Measurements from ENCODE around the gene TAB3. TPM values are rescaled to one million over a fixed set of nuclear protein-coding genes. Genes with fewer than 3 reads are reported as not detected.
A peak's percentile ranks its signal among the peaks of the same experiment; 100 is the strongest.

Gene TAB3
- total and polyA plus RNA-seq, 9 donors, result 8.1 to 14.9 (median 10.8) TPM

DNA sequence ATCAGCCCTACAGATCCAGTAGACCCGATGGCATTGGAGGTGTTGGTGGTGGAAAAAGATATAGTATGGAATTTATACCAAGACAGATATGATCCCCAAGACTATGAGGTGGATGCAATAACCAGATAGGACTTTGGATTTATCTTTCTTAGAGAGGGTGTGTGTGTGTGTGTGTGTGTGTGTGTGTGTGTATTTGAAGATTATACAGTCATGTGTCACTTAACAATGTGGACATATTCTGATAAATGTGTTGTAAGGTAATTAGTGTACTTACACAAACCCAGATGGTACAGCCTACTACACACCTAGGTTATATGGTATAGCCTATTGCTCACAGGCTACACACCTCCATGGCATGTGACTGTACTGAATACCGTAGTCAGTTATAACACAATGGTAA, 24.4 kb upstream of the TAB3 start:
- no peaks in the 10 kb centered on the region for H3K36me3 ChIP-seq (ENCODE audit: control insufficient read depth, insufficient read depth, low read length)
- no peaks in the 10 kb centered on the region for H3K9me3 ChIP-seq (replicated peaks; ENCODE audit: control insufficient read depth, low read depth, low read length)
- WGBS (ENCODE audit: insufficient coverage), result no CpG with 5 or more reads among the region's 2 CpGs
- no peaks in the 10 kb centered on the region for H3K27me3 ChIP-seq (ENCODE audit: control insufficient read depth, insufficient read depth, low read length)
- DNase-seq, result no peak
- no peak overlapping the region for H3K4me3 ChIP-seq (ENCODE audit: low read length)
- no peak overlapping the region for H3K27ac ChIP-seq (ENCODE audit: low read length)
- H3K4me1 ChIP-seq (ENCODE audit: control insufficient read depth, insufficient read depth, low read length), result no peaks in the 10 kb centered on the region

DNA sequence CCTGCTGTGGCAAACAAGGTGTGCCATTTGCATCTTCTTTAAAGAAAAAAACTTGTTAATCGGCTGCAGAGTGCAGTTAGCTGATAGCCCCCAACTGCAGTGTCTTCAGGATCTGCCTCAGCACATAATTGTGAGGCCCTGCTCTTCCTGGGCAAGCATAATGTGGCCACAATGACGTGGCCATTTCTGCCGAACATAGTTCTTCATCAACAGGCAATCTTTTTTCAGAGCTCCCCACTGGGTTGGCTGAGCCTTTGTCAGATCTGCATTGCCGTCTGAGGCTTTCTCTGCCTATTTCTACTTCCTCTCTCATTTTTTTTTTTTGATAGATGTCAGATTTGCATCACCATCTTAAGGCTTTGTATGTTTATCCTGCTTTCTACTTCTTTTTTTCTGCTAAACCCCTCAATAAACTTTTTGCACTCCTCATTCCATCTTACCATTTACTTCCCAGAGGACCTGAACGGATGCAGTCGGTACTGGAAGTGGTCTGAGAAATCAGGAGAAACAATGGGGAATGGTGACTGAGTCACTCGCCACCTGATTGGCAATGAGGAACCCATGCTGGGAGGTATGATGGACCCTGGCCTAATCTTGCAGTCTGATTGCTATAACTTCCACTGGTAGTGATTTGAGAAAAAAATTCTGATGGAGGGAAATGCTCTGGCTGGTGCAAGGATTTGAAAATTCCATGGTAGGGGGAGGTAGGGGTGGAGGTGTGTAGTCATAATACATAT, 21.2 kb upstream of the TAB3 start:
- no peaks in the 10 kb centered on the region for H3K4me1 ChIP-seq (ENCODE audit: control insufficient read depth, insufficient read depth, low read length)
- WGBS (ENCODE audit: insufficient coverage), result 44% methylated on average over 6 of the region's 7 CpGs
- H3K4me3 ChIP-seq (ENCODE audit: low read length), result no peak overlapping the region
- H3K27ac ChIP-seq (ENCODE audit: low read length), result no peak overlapping the region
- no peaks in the 10 kb centered on the region for H3K36me3 ChIP-seq (ENCODE audit: control insufficient read depth, insufficient read depth, low read length)
- no peaks in the 10 kb centered on the region for H3K27me3 ChIP-seq (ENCODE audit: control insufficient read depth, insufficient read depth, low read length)
- peak; percentile 5 for DNase-seq
- no peaks in the 10 kb centered on the region for H3K9me3 ChIP-seq (replicated peaks; ENCODE audit: control insufficient read depth, low read depth, low read length)

DNA sequence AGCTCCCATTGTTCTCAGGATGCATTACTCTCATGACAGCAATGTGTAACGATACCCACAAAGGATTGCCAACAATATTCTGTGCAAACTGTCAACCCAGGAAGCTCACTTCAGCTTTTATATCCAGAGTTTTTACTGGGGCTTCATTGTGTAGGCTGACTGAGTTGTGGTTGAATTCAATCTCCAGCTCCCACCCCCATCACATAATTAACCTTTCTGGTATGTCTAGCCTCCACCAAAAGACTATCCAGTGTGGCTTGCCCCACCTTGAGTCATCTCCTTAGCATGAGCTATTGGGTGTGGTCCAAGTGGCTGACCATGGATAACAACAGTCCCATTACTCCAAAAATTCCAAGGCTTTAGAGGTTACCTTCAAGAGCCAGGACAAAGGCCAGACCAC, 17.7 kb upstream of the TAB3 start:
- no CpG with 5 or more reads among the region's 1 CpG for WGBS (ENCODE audit: insufficient coverage)
- Histone ChIP-seq H3K4me1 (ENCODE audit: control insufficient read depth, insufficient read depth, low read length) (no peaks in the 10 kb centered on the region), H3K36me3 (ENCODE audit: control insufficient read depth, insufficient read depth, low read length) (no peaks in the 10 kb centered on the region), H3K9me3 (replicated peaks; ENCODE audit: control insufficient read depth, low read depth, low read length) (no peaks in the 10 kb centered on the region), H3K27me3 (ENCODE audit: control insufficient read depth, insufficient read depth, low read length) (no peaks in the 10 kb centered on the region), H3K4me3 (ENCODE audit: low read length) (no peak overlapping the region), H3K27ac (ENCODE audit: low read length) (no peak overlapping the region)
- DNase-seq, result no peak

DNA sequence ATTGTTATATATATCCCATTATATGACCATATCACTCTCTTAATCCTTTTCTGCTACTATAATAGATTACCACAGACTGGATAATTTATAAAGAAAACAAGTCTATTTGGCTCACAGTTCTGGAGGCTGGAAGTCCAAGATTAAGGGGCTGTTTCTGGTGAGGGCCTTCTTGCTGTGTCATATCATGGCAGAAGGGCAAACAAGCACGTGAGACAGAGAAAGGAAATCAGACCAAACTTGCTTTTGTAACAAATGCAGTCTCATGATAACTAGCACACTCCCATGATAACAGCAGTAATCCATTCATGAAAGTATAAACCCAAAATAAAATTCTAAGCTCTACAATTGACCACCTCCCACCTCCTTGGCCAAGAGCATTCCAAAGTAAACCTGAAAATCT, 16.3 kb upstream of the TAB3 start:
- H3K27me3 ChIP-seq (ENCODE audit: control insufficient read depth, insufficient read depth, low read length), result peaks cover 5% of the 10 kb centered on the region
- no peaks in the 10 kb centered on the region for H3K9me3 ChIP-seq (replicated peaks; ENCODE audit: control insufficient read depth, low read depth, low read length)
- H3K27ac ChIP-seq (ENCODE audit: low read length), result no peak overlapping the region
- DNase-seq, result no peak
- WGBS (ENCODE audit: insufficient coverage), result no CpG with 5 or more reads among the region's 1 CpG
- H3K4me3 ChIP-seq (ENCODE audit: low read length), result no peak overlapping the region
- no peaks in the 10 kb centered on the region for H3K36me3 ChIP-seq (ENCODE audit: control insufficient read depth, insufficient read depth, low read length)
- no peaks in the 10 kb centered on the region for H3K4me1 ChIP-seq (ENCODE audit: control insufficient read depth, insufficient read depth, low read length)

DNA sequence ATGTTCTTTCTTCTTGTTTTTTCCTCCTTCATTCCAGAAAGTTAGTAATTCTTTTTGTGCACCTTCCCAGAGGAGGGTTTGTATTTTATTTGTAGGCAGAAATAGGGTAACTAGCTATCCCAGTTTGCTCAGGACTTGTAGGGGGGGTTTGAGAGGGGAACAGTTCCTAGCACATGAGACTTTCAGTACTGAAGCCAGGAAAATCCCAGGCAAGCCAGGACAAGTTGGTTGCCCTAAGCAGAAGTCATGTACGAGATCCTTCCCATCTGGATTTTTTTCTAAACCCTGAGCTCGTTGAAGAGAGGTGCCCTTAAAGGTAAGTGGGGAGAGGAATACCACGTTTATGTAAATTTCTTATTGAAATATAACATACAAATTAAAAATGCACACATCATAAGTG, 15.6 kb upstream of the TAB3 start:
- peaks cover 5% of the 10 kb centered on the region for H3K27me3 ChIP-seq (ENCODE audit: control insufficient read depth, insufficient read depth, low read length)
- WGBS (ENCODE audit: insufficient coverage), result no CpG with 5 or more reads among the region's 3 CpGs
- no peak overlapping the region for H3K27ac ChIP-seq (ENCODE audit: low read length)
- no peaks in the 10 kb centered on the region for H3K36me3 ChIP-seq (ENCODE audit: control insufficient read depth, insufficient read depth, low read length)
- no peak for DNase-seq
- no peak overlapping the region for H3K4me3 ChIP-seq (ENCODE audit: low read length)
- H3K4me1 ChIP-seq (ENCODE audit: control insufficient read depth, insufficient read depth, low read length), result no peaks in the 10 kb centered on the region
- H3K9me3 ChIP-seq (replicated peaks; ENCODE audit: control insufficient read depth, low read depth, low read length), result no peaks in the 10 kb centered on the region

DNA sequence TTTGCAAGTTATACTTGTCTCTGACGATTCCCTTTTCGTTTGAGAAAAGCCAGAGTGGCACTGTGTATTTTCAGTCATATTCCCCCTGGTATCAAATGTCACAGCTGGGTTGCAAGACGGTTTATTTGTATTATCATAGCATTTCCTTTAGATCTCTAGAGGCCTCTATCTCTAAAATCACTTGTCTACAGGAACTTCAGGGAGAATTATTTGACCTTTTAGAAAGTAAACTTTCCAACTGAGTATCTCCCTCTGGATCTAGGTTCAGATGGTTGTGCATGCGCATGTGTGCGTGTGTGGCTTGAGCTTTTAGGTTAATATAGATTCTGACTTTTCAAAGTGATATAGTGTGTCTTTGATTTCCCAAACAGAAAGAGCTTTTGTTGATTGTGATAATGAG, 15.1 kb upstream of the TAB3 start:
- H3K4me3 ChIP-seq (ENCODE audit: low read length), result no peak overlapping the region
- DNase-seq, result no peak
- no peaks in the 10 kb centered on the region for H3K4me1 ChIP-seq (ENCODE audit: control insufficient read depth, insufficient read depth, low read length)
- H3K36me3 ChIP-seq (ENCODE audit: control insufficient read depth, insufficient read depth, low read length), result no peaks in the 10 kb centered on the region
- no peak overlapping the region for H3K27ac ChIP-seq (ENCODE audit: low read length)
- WGBS (ENCODE audit: insufficient coverage), result no CpG with 5 or more reads among the region's 5 CpGs
- peaks cover 5% of the 10 kb centered on the region for H3K27me3 ChIP-seq (ENCODE audit: control insufficient read depth, insufficient read depth, low read length)
- H3K9me3 ChIP-seq (replicated peaks; ENCODE audit: control insufficient read depth, low read depth, low read length), result no peaks in the 10 kb centered on the region

DNA sequence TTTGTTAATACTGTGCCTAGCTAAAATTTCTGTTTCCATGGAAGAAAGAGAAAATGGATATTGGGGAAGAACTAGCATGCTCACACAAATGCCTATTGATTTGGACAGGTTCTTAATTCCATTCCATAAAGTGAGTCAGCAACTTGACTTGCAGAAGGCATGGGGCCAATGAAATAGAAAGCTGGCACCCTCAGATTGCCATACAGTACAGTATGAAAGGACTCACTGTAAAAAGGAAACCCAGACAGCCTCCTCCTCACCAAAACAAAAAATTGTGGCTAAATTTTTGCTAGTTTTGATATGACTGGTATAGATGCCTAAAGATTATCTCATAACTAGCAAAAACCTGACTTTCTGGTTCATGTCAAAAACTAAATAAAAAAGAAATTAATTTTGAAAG, 11.2 kb upstream of the TAB3 start:
- DNase-seq, result no peak
- Histone ChIP-seq H3K36me3 (ENCODE audit: control insufficient read depth, insufficient read depth, low read length) (no peaks in the 10 kb centered on the region), H3K27me3 (ENCODE audit: control insufficient read depth, insufficient read depth, low read length) (peaks cover 8% of the 10 kb centered on the region), H3K9me3 (replicated peaks; ENCODE audit: control insufficient read depth, low read depth, low read length) (no peaks in the 10 kb centered on the region), H3K27ac (ENCODE audit: low read length) (no peak overlapping the region), H3K4me1 (ENCODE audit: control insufficient read depth, insufficient read depth, low read length) (no peaks in the 10 kb centered on the region), H3K4me3 (ENCODE audit: low read length) (no peak overlapping the region)

DNA sequence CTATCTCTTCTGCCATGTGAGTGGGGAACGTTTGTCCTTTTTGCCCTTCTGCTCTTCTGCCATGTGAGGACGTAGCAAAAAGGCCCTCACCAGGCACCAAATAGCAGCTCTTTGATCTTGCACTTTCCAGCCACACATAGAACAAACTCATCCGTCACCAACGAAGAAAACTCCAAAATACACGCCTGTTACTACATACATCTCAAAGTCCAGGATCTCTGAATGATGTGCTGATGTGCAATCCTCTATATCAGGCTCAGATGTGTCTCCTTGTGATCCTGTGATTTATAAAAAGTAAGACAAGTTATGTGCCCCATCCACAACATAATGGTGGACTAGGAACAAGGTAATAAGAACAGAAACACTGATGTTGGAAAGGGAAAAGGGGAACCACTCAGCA, 9.8 kb upstream of the TAB3 start:
- H3K4me1 ChIP-seq (ENCODE audit: control insufficient read depth, insufficient read depth, low read length), result no peaks in the 10 kb centered on the region
- no peaks in the 10 kb centered on the region for H3K9me3 ChIP-seq (replicated peaks; ENCODE audit: control insufficient read depth, low read depth, low read length)
- no peak for DNase-seq
- no peaks in the 10 kb centered on the region for H3K36me3 ChIP-seq (ENCODE audit: control insufficient read depth, insufficient read depth, low read length)
- no CpG with 5 or more reads among the region's 5 CpGs for WGBS (ENCODE audit: insufficient coverage)
- H3K27ac ChIP-seq (ENCODE audit: low read length), result no peak overlapping the region
- H3K27me3 ChIP-seq (ENCODE audit: control insufficient read depth, insufficient read depth, low read length), result peaks cover 10% of the 10 kb centered on the region
- H3K4me3 ChIP-seq (ENCODE audit: low read length), result no peak overlapping the region

DNA sequence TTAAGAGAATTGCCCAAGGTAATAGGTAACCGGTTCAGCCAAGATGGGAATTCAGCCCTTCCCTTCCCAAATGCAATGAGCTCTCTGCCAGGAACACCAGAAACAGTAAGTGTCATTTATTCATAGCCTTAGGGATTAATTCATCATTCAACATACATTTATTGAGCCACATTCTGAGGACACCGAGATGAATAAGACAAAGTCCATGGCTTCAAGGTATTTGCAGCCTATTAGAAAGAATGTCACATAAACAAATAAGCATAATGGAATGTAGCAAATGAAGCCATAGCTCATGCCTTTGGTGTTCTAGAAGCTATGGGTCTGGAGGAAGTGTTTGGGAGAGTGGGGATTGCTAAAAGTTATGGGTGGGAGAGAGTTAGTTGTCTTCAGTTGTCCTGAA, 6.3 kb upstream of the TAB3 start:
- no peaks in the 10 kb centered on the region for H3K36me3 ChIP-seq (ENCODE audit: control insufficient read depth, insufficient read depth, low read length)
- H3K4me3 ChIP-seq (ENCODE audit: low read length), result no peak overlapping the region
- no peak overlapping the region for H3K27ac ChIP-seq (ENCODE audit: low read length)
- H3K9me3 ChIP-seq (replicated peaks; ENCODE audit: control insufficient read depth, low read depth, low read length), result no peaks in the 10 kb centered on the region
- DNase-seq, result no peak
- peaks cover 12% of the 10 kb centered on the region for H3K27me3 ChIP-seq (ENCODE audit: control insufficient read depth, insufficient read depth, low read length)
- WGBS (ENCODE audit: insufficient coverage), result no CpG with 5 or more reads among the region's 2 CpGs
- H3K4me1 ChIP-seq (ENCODE audit: control insufficient read depth, insufficient read depth, low read length), result no peaks in the 10 kb centered on the region

DNA sequence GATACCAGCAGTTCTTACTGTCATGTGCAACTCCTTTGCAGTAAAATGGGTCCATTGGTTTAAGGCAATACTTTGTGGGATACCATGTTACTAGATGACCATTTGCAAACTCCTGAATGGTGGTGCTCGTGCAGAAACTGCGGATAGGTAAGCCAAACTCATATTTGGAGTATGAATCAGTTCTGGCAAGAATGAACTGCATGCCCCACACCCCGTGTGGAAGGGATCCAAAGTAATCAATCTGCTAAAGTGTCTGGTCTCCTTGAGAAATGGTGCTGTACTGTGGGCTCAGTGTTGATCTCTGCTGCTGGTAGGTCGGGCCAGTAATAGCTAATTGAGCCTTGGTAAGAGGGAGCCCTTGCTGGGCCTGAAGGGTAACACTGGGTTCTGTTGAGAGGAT, 4.2 kb upstream of the TAB3 start:
- Histone ChIP-seq H3K4me3 (ENCODE audit: low read length) (no peak overlapping the region), H3K27me3 (ENCODE audit: control insufficient read depth, insufficient read depth, low read length) (peaks cover 24% of the 10 kb centered on the region), H3K36me3 (ENCODE audit: control insufficient read depth, insufficient read depth, low read length) (no peaks in the 10 kb centered on the region), H3K27ac (ENCODE audit: low read length) (no peak overlapping the region), H3K9me3 (replicated peaks; ENCODE audit: control insufficient read depth, low read depth, low read length) (no peaks in the 10 kb centered on the region), H3K4me1 (ENCODE audit: control insufficient read depth, insufficient read depth, low read length) (no peaks in the 10 kb centered on the region)
- 58% methylated on average over 4 of the region's 4 CpGs for WGBS (ENCODE audit: insufficient coverage)
- DNase-seq, result no peak

DNA sequence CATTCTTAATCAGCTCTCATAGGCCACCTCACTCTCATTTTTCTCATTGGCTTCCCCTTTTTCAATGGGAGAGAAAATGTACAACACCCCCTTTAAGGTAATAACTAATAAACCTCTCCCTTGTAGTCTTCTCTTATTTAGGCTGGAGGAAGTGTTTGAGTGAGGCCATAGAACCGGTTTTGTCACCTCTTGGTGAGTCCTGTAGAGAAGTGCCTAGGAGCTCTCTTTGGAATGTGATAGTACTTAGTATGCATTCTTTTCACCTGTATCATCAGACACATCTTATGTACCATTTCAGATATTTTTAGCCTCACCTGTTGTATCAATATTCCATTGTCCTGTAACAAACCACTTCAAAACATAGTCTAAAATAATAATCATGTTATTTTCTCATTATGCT, 3.5 kb upstream of the TAB3 start:
- H3K4me1 ChIP-seq (ENCODE audit: control insufficient read depth, insufficient read depth, low read length), result no peaks in the 10 kb centered on the region
- peaks cover 24% of the 10 kb centered on the region for H3K27me3 ChIP-seq (ENCODE audit: control insufficient read depth, insufficient read depth, low read length)
- no CpG with 5 or more reads among the region's 1 CpG for WGBS (ENCODE audit: insufficient coverage)
- no peak for DNase-seq
- H3K36me3 ChIP-seq (ENCODE audit: control insufficient read depth, insufficient read depth, low read length), result no peaks in the 10 kb centered on the region
- H3K27ac ChIP-seq (ENCODE audit: low read length), result no peak overlapping the region
- no peak overlapping the region for H3K4me3 ChIP-seq (ENCODE audit: low read length)
- no peaks in the 10 kb centered on the region for H3K9me3 ChIP-seq (replicated peaks; ENCODE audit: control insufficient read depth, low read depth, low read length)
